ENCODE measurements around the gene TRIO.

GRCh38 chr5:14419686-14420085 lies 276.5 kb downstream of the TRIO start:
- TF ChIP-seq POLR2A (IDR thresholded peaks at IDR 0.05) (no peak), CTCF (IDR thresholded peaks at IDR 0.05) (no peak)
